GM19438 (cell line): ENCODE data around the gene DCLK3.

Experiments
- ATAC-seq: cut with Tn5 transposase; IDR thresholded peaks from one replicate; pipeline ENCODE4 v1.9.1; 2021; ENCODE audit warnings: low read depth; ENCODE audit not compliant: unreplicated experiment

Gene DCLK3

DNA sequence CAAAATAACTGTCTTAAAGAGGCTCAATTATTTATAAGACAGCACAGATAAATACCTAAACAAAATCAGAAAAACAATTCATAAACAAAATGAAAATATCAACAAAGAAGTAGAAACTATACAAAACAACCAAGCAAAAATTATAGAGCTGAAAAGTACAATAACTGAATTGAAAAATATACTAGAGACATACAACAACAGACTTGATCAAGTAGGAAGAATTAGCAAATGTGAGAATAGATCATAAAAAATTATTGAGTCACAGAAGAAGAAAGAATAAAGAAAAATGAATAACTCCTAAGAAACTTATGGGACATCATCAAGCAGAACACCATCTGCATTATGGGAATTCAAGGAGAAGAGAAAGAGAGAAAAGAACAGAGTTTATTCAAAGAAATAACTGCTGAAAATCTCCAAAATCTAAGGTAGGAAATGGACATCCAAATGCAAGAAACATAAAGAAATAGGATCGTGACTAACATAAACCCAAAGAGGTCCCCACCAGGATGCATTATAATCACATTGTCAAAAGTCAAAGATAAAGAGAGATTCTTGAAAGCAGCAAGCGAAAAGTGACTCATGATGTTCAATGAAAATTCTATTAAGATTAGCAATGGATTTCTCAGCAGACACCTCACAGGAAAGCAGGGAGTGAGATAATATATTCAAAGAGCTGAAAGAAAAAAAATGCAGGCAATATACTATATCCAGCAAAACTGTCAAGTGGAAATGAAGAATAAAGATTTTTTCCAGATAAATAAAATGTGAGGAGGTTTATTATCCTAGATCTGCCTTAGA, 85.9 kb downstream of the DCLK3 start:
- no peak for ATAC-seq

- peak; percentile 70 for ATAC-seq
Observed at GRCh38 chr3:36677331-36678007, 86.9 kb downstream of the DCLK3 start.

DNA sequence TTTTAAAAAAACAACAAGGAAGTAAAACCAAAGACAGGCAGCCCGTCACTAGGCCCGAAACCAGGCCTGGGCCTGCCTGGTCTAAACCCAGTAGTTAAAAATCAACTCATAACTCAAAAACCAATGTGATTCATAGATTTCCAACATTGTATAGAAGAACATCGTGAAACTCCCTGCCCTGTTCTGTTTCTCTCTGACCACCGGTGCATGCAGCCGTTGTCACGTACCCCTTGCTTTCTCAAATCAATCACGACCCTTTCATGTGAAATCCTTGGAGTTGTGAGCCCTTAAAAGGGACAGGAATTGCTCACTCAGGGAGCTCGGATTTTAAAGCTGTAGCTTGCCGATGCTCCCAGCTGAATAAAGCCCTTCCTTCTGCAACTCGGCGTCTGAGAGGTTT, 89.5 kb downstream of the DCLK3 start:
- ATAC-seq = no peak

DNA sequence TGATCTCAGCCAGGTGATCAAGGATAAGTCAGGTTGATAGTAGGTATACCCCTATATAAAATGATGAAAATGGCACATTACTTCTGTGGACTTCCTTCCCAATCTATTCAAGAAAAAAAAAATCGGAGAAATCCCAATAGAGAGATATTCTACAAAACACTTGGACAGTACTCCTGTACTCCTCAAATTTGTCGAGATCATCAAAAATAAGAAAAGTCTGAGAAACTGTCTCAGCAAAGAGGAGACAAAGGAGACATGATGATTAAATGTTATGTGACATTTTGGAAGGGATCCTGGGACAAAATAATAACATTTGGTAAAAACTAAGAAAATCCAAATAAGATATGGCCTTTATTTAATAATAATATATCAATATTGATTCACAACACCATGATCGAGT, 94.6 kb downstream of the DCLK3 start:
- ATAC-seq = no peak

DNA sequence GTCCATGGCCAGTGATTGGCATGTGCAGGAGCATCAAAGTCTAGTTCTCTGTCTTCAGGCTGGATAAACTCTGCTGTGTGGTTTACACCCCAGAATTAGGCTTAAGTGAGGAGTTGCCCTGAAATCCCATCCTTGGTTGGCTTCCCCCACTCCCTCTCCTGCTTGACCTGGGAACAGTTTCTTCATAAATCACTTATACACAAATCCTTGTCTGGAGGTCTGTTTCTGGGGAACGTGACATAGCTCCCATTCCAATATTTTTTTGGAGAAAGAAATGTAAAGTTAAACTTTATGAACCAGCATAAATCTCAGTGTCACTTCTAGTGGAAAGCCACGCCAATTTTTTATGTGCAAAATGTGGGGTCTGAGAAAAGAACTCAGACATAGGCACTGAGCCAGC, 98.2 kb downstream of the DCLK3 start:
- ATAC-seq = no peak

- ATAC-seq = no peak
Observed at GRCh38 chr3:36663666-36664291, 100.6 kb downstream of the DCLK3 start.

GRCh38 chr3:36662626-36663025, 101.7 kb downstream of the DCLK3 start:
- no peak for ATAC-seq
